WTC11 (cell line): Measurements from ENCODE around the gene SUSD4. TPM values are rescaled to one million over a fixed set of nuclear protein-coding genes. Genes with fewer than 3 reads are reported as not detected.

ENCODE experiments used
- ATAC-seq: fragments of 200-7000 bp; cut with Tn5 transposase; 2 replicates; pipeline ENCODE4 v1.10.0; 2021; ENCODE audit warnings: mild to moderate bottlenecking, moderate library complexity
- CTCF ChIA-PET: fragments of 300-600 bp; sonication (Branson Sonifier 250); formaldehyde crosslinking; loops from one replicate; lab custom pipeline; 2021; ENCODE audit warnings: antibody characterized with exemption; lab: Charles Lee
- POLR2A ChIA-PET: fragments of 350-600 bp; sonication (Branson Sonifier 250); formaldehyde crosslinking; loops from one replicate; lab custom pipeline; 2021; ENCODE audit warnings: antibody characterized with exemption; lab: Charles Lee
- DNase-seq: peaks from one replicate; pipeline ENCODE4 v3.0.0; 2021; ENCODE audit warnings: low spot score
- H3K27ac Mint-ChIP-seq: 2 replicates; pipeline ENCODE4 v1.8.0; 2021; ENCODE audit warnings: mixed read lengths
- H3K27me3 Mint-ChIP-seq: 2 replicates; pipeline ENCODE4 v1.8.0; 2021; ENCODE audit warnings: low read depth, mild to moderate bottlenecking, moderate library complexity, mixed read lengths
- H3K36me3 Mint-ChIP-seq: 2 replicates; pipeline ENCODE4 v1.8.0; 2021; ENCODE audit warnings: mixed read lengths
- H3K4me1 Mint-ChIP-seq: 2 replicates; pipeline ENCODE4 v1.8.0; 2022; ENCODE audit warnings: mixed read lengths
- H3K4me3 Mint-ChIP-seq: 2 replicates; pipeline ENCODE4 v1.8.0; 2021; ENCODE audit warnings: mild to moderate bottlenecking, moderate library complexity, mixed read lengths
- H3K9me3 Mint-ChIP-seq: 2 replicates; pipeline ENCODE4 v1.8.0; 2021; ENCODE audit warnings: mixed read lengths
- ARID4B ChIP-seq: sonication (generic); formaldehyde crosslinking; IDR thresholded peaks from 2 replicates; pipeline ENCODE4 v1.8.0; 2023; ENCODE audit warnings: missing genetic modification reagents, mild to moderate bottlenecking, borderline replicate concordance
- CBFB ChIP-seq: sonication (generic); formaldehyde crosslinking; IDR thresholded peaks from 2 replicates; pipeline ENCODE4 v1.8.1; 2022; ENCODE audit warnings: mild to moderate bottlenecking, low read depth, missing genetic modification reagents
- CDX4 ChIP-seq: fragments of 250-450 bp; sonication (Bioruptor Pico); IDR thresholded peaks from 2 replicates; pipeline ENCODE4 v1.9.0; 2021; ENCODE audit warnings: moderate library complexity, mild to moderate bottlenecking, inconsistent platforms, borderline replicate concordance
- ELF4 ChIP-seq: sonication (generic); formaldehyde crosslinking; IDR thresholded peaks from 2 replicates; pipeline ENCODE4 v1.8.1; 2022; ENCODE audit warnings: low read depth, mild to moderate bottlenecking, moderate library complexity, missing genetic modification reagents
- EMX1 ChIP-seq: fragments of 250-450 bp; sonication (Bioruptor Pico); IDR thresholded peaks from 2 replicates; pipeline ENCODE4 v1.8.0; 2021; ENCODE audit warnings: mild to moderate bottlenecking
- ETV6 ChIP-seq: sonication (generic); formaldehyde crosslinking; IDR thresholded peaks from 2 replicates; pipeline ENCODE4 v1.8.1; 2022; ENCODE audit warnings: mild to moderate bottlenecking, missing genetic modification reagents
- GTF2I ChIP-seq: fragments of 250-450 bp; sonication (Bioruptor Pico); conservative IDR thresholded peaks from 2 replicates; pipeline ENCODE4 v1.4.0; 2021; ENCODE audit warnings: mild to moderate bottlenecking
- MAX ChIP-seq: sonication (generic); formaldehyde crosslinking; IDR thresholded peaks from 2 replicates; pipeline ENCODE4 v1.8.0; 2022; ENCODE audit warnings: mild to moderate bottlenecking, missing genetic modification reagents
- NFE2L1 ChIP-seq: sonication (generic); formaldehyde crosslinking; IDR thresholded peaks from 2 replicates; pipeline ENCODE4 v1.8.1; 2023; ENCODE audit warnings: missing genetic modification reagents
- NR2C2 ChIP-seq: sonication (generic); formaldehyde crosslinking; IDR thresholded peaks from 2 replicates; pipeline ENCODE4 v1.8.0; 2022; ENCODE audit warnings: mild to moderate bottlenecking, missing genetic modification reagents
- PREB ChIP-seq: sonication (generic); formaldehyde crosslinking; IDR thresholded peaks from 2 replicates; pipeline ENCODE4 v1.8.1; 2022; ENCODE audit warnings: mild to moderate bottlenecking, missing genetic modification reagents, moderate library complexity, borderline replicate concordance
- PRRX2 ChIP-seq: fragments of 250-450 bp; sonication (Bioruptor Pico); IDR thresholded peaks from 2 replicates; pipeline ENCODE4 v1.8.0; 2021; ENCODE audit warnings: mild to moderate bottlenecking
- ZBTB21 ChIP-seq: sonication (generic); formaldehyde crosslinking; IDR thresholded peaks from 2 replicates; pipeline ENCODE4 v1.8.1; 2023; ENCODE audit warnings: mild to moderate bottlenecking, missing genetic modification reagents, borderline replicate concordance
- ZBTB43 ChIP-seq: sonication (generic); formaldehyde crosslinking; IDR thresholded peaks from 2 replicates; pipeline ENCODE4 v1.8.1; 2023; ENCODE audit warnings: mild to moderate bottlenecking, missing genetic modification reagents
- ZNF138 ChIP-seq: sonication (generic); formaldehyde crosslinking; conservative IDR thresholded peaks from 2 replicates; pipeline ENCODE4 v1.8.1; 2022; ENCODE audit warnings: mild to moderate bottlenecking, moderate library complexity, missing genetic modification reagents
- ZNF219 ChIP-seq: sonication (generic); formaldehyde crosslinking; IDR thresholded peaks from 2 replicates; pipeline ENCODE4 v1.8.0; 2023; ENCODE audit warnings: missing genetic modification reagents, mild to moderate bottlenecking, borderline replicate concordance
- ZNF396 ChIP-seq: fragments of 250-450 bp; sonication (Bioruptor Pico); IDR thresholded peaks from 2 replicates; pipeline ENCODE4 v1.8.0; 2021; ENCODE audit warnings: mild to moderate bottlenecking, moderate library complexity, borderline replicate concordance
- ZNF425 ChIP-seq: fragments of 250-450 bp; sonication (Bioruptor Pico); conservative IDR thresholded peaks from 2 replicates; pipeline ENCODE4 v1.9.0; 2021; ENCODE audit warnings: mild to moderate bottlenecking
- ZNF671 ChIP-seq: fragments of 250-450 bp; sonication (Bioruptor Pico); IDR thresholded peaks from 2 replicates; pipeline ENCODE4 v1.8.0; 2021; ENCODE audit warnings: mild to moderate bottlenecking
- ZSCAN18 ChIP-seq: fragments of 250-450 bp; sonication (Bioruptor Pico); IDR thresholded peaks from 2 replicates; pipeline ENCODE4 v2.1.2; 2022; ENCODE audit warnings: mild to moderate bottlenecking, moderate library complexity
- total RNA-seq: library from RNA; stranded (reverse); gene quantifications from 3 replicates; pipeline ENCODE4 v1.2.3, GENCODE V29; 2021

The SUSD4 gene
- total RNA-seq, 1 experiment from 2014 or later: 1.8 TPM

- DNase-seq: no peak
- TF ChIP-seq ZNF396 (no peak), ZNF671 (CRISPR knock-in tag) (no peak), GTF2I (no peak), ZNF138 (no peak), PREB (CRISPR knock-in tag) (no peak), ZNF425 (CRISPR knock-in tag) (no peak), ZNF219 (no peak), ZBTB43 (CRISPR knock-in tag) (no peak), NR2C2 (CRISPR knock-in tag) (no peak), ELF4 (CRISPR knock-in tag) (no peak), EMX1 (CRISPR knock-in tag) (no peak), ZBTB21 (no peak), MAX (CRISPR knock-in tag) (no peak), NFE2L1 (no peak), ETV6 (CRISPR knock-in tag) (no peak), CDX4 (CRISPR knock-in tag) (no peak), ZSCAN18 (no peak), PRRX2 (no peak), CBFB (CRISPR knock-in tag) (no peak), ARID4B (no peak)
- H3K36me3 Mint-ChIP-seq: no peaks in the 10 kb centered on the region
- peaks cover 7% of the 10 kb centered on the region; the same call in 1 of the 2 replicates for H3K4me1 Mint-ChIP-seq
- H3K9me3 Mint-ChIP-seq: no peaks in the 10 kb centered on the region
- POLR2A ChIA-PET: interaction anchor here (1.1 kb wide), 1 partner anchor 10 kb away, joined by 3 read pairs; the partner anchor contains the start of gene SUSD4
- no peak for ATAC-seq
- CTCF ChIA-PET: no interaction called here
- H3K27ac Mint-ChIP-seq: no peak overlapping the region
- no peaks in the 10 kb centered on the region for H3K27me3 Mint-ChIP-seq
- no peak overlapping the region for H3K4me3 Mint-ChIP-seq
Measured at GRCh38 chr1:223353939-223354338, 10.0 kb downstream of the SUSD4 start.
